CD14-positive monocyte (primary cell): ENCODE results near the gene PPP3CA. TPM values are rescaled to one million over a fixed set of nuclear protein-coding genes. Genes with fewer than 3 reads are reported as not detected.

Experiments used
- DNase-seq, 3 donors: peaks; one replicate each; pipeline ENCODE4 v3.0.0-alpha.2; 2011 to 2022
- H2AFZ ChIP-seq: 2 replicates; pipeline ENCODE4 v1.6.0; 2012; ENCODE audit warnings: mild to moderate bottlenecking, low read depth, low read length, inconsistent platforms; ENCODE audit not compliant: insufficient read depth, poor library complexity, severe bottlenecking
- H3K27ac ChIP-seq, 2 donors: 1 replicate in 1 of 2; 2 replicates in 1 of 2; pipeline ENCODE4 v1.5.1; 2012 to 2013; ENCODE audit warnings: low read length in 2 of 2, control low read depth in 1 of 2, inconsistent platforms in 1 of 2, low read depth in 1 of 2, mild to moderate bottlenecking in 1 of 2
- H3K27me3 ChIP-seq, 2 donors: one replicate each; pipeline versions ENCODE4 v1.6.0 to v1.6.1; 2011 to 2013; ENCODE audit warnings: low read length in 2 of 2; ENCODE audit not compliant: control insufficient read depth in 2 of 2, insufficient read depth in 2 of 2
- H3K36me3 ChIP-seq, 2 donors: replicated peaks in 1 of 2; 1 replicate in 1 of 2; 2 replicates in 1 of 2; pipeline versions ENCODE4 v1.5.1 to v1.6.1; 2012 to 2013; ENCODE audit warnings: low read length in 2 of 2, control low read depth in 1 of 2, inconsistent platforms in 1 of 2, mild to moderate bottlenecking in 1 of 2; ENCODE audit not compliant: insufficient read depth in 2 of 2, control insufficient read depth in 1 of 2
- H3K4me1 ChIP-seq, 2 donors: 1 replicate in 1 of 2; 2 replicates in 1 of 2; pipeline versions ENCODE4 v1.5.1 to v1.6.1; 2012 to 2013; ENCODE audit warnings: low read length in 2 of 2, control low read depth in 1 of 2, inconsistent platforms in 1 of 2, mild to moderate bottlenecking in 1 of 2, moderate library complexity in 1 of 2; ENCODE audit not compliant: insufficient read depth in 2 of 2, control insufficient read depth in 1 of 2
- H3K4me2 ChIP-seq: replicated peaks from 2 replicates; pipeline ENCODE3; 2012; ENCODE audit warnings: low read length, moderate library complexity, mild to moderate bottlenecking; ENCODE audit not compliant: poor library complexity, severe bottlenecking; ENCODE audit errors: extremely low read depth
- H3K4me3 ChIP-seq, 3 experiments: fragments of 200-600 bp in 1 of 3; sonication (generic) in 1 of 3; replicated peaks in 1 of 3; 1 replicate in 2 of 3; 2 replicates in 1 of 3; pipeline ENCODE4 v1.5.1; 2011 to 2013; ENCODE audit warnings: low read length in 3 of 3, mild to moderate bottlenecking in 3 of 3, control low read depth in 2 of 3, low read depth in 2 of 3, inconsistent platforms in 1 of 3, moderate library complexity in 1 of 3
- H3K79me2 ChIP-seq: 2 replicates; pipeline ENCODE4 v1.6.0; 2012; ENCODE audit warnings: mild to moderate bottlenecking, control low read depth, inconsistent platforms, low read length, moderate library complexity; ENCODE audit not compliant: insufficient read depth
- H3K9ac ChIP-seq: 2 replicates; pipeline ENCODE4 v1.6.0; 2017; ENCODE audit warnings: low read length, mild to moderate bottlenecking; ENCODE audit not compliant: insufficient read depth, poor library complexity, severe bottlenecking
- H3K9me3 ChIP-seq, 2 donors: replicated peaks in 1 of 2; 1 replicate in 1 of 2; 2 replicates in 1 of 2; pipeline versions ENCODE4 v1.5.1 to v1.6.1; 2012 to 2013; ENCODE audit warnings: low read length in 2 of 2, control low read depth in 1 of 2; ENCODE audit not compliant: control insufficient read depth in 1 of 2, insufficient read depth in 1 of 2
- H4K20me1 ChIP-seq: 2 replicates; pipeline ENCODE4 v1.6.0; 2012; ENCODE audit warnings: mild to moderate bottlenecking, low read length, control low read depth, moderate library complexity; ENCODE audit not compliant: insufficient read depth
- H3K27ac Mint-ChIP-seq, 7 donors: one replicate each; pipeline ENCODE4 v1.8.0; 2020; ENCODE audit warnings: mild to moderate bottlenecking in 7 of 7, mixed read lengths in 7 of 7, moderate library complexity in 6 of 7, inconsistent platforms in 2 of 7
- H3K27me3 Mint-ChIP-seq, 3 donors: one replicate each; pipeline ENCODE4 v1.8.0; 2021 to 2022; ENCODE audit warnings: low read depth in 3 of 3, mild to moderate bottlenecking in 3 of 3, mixed read lengths in 3 of 3, moderate library complexity in 3 of 3, inconsistent platforms in 1 of 3
- H3K36me3 Mint-ChIP-seq, 2 donors: one replicate each; pipeline ENCODE4 v1.8.0; 2020; ENCODE audit warnings: mixed read lengths in 2 of 2, inconsistent platforms in 1 of 2, mild to moderate bottlenecking in 1 of 2
- H3K4me1 Mint-ChIP-seq: one replicate; pipeline ENCODE4 v1.8.0; 2020; ENCODE audit warnings: mild to moderate bottlenecking, mixed read lengths
- H3K4me3 Mint-ChIP-seq, 2 donors: one replicate each; pipeline ENCODE4 v1.8.0; 2020; ENCODE audit warnings: mild to moderate bottlenecking in 2 of 2, mixed read lengths in 2 of 2, moderate library complexity in 1 of 2
- H3K9me3 Mint-ChIP-seq, 7 donors: one replicate each; pipeline ENCODE4 v1.8.0; 2020 to 2022; ENCODE audit warnings: mixed read lengths in 7 of 7, mild to moderate bottlenecking in 6 of 7, moderate library complexity in 6 of 7, inconsistent platforms in 2 of 7
- CTCF ChIP-seq: fragments of 200-600 bp; IDR thresholded peaks from one replicate; pipeline ENCODE4 v1.8.0; 2022; ENCODE audit warnings: antibody characterized with exemption, mild to moderate bottlenecking
- WGBS: methylation state at CpG from one replicate; pipeline ENCODE4 v1.1.5; 2013; ENCODE audit warnings: missing lambda C conversion rate; ENCODE audit not compliant: insufficient coverage; 5-methylcytosine and 5-hydroxymethylcytosine counted together
- intact Hi-C, 2 donors: fragments of 100-400 bp; cut with micrococcal nuclease; formaldehyde crosslinking; loops; one replicate each; pipeline versions ENCODE4 v1.15.0 to v1.15.1; 2023
- polyA plus RNA-seq, 3 donors: library from polyadenylated mRNA; depleted of rRNA in 1 of 3; unstranded in 2 of 3; stranded (reverse) in 1 of 3; fragments of 300-500 nt in 2 of 3; fragments of >200 nt in 1 of 3; fragmentation: Illumina TruSeq in 2 of 3; gene quantifications; 1 replicate in 2 of 3; 2 replicates in 1 of 3; pipeline ENCODE4 v1.2.3, GENCODE V29; 2012 to 2021

PPP3CA gene
- polyA plus RNA-seq, 3 donors: 5.1 to 9.7 (median 8.9) TPM

GRCh38 chr4:101355246-101355645, 7.9 kb upstream of the PPP3CA start:
- H3K9ac ChIP-seq: no peak overlapping the region
- H3K27ac Mint-ChIP-seq: no peak overlapping the region
- TF ChIP-seq CTCF: no peak
- WGBS: 100% methylated on average over 1 of the region's 3 CpGs
- H3K36me3 ChIP-seq: no peaks in the 10 kb centered on the region
- H3K27ac ChIP-seq: no peak overlapping the region
- no peak overlapping the region for H3K4me3 Mint-ChIP-seq
- H3K4me1 ChIP-seq: no peaks in the 10 kb centered on the region
- H3K4me3 ChIP-seq: no peak overlapping the region
- H3K9me3 ChIP-seq: no peaks in the 10 kb centered on the region
- no peak overlapping the region for H3K4me2 ChIP-seq
- H3K4me1 Mint-ChIP-seq: peaks cover 7% of the 10 kb centered on the region
- H3K36me3 Mint-ChIP-seq: no peaks in the 10 kb centered on the region
- no peaks in the 10 kb centered on the region for H4K20me1 ChIP-seq
- intact Hi-C loops: no loop called here
- no peak overlapping the region for H2AFZ ChIP-seq
- H3K9me3 Mint-ChIP-seq: peaks cover 0 to 4% (median 0%) of the 10 kb centered on the region in 7 donors
- no peaks in the 10 kb centered on the region for H3K27me3 ChIP-seq
- DNase-seq: no peak
- peaks cover 0 to 4% (median 1%) of the 10 kb centered on the region in 3 donors for H3K27me3 Mint-ChIP-seq
- no peaks in the 10 kb centered on the region for H3K79me2 ChIP-seq

GRCh38 chr4:101349801-101350064, 2.4 kb upstream of the PPP3CA start:
- H3K9me3 Mint-ChIP-seq: peaks cover 0 to 2% (median 0%) of the 10 kb centered on the region in 7 donors
- H3K4me3 Mint-ChIP-seq: no peak overlapping the region
- H3K27ac Mint-ChIP-seq: no peak overlapping the region
- no peak overlapping the region for H3K4me2 ChIP-seq
- no peak overlapping the region for H3K4me3 ChIP-seq
- H4K20me1 ChIP-seq: peaks cover 15% of the 10 kb centered on the region
- no peak for DNase-seq
- H3K27ac ChIP-seq: no peak overlapping the region
- peaks cover 0 to 7% (median 7%) of the 10 kb centered on the region in 3 donors for H3K27me3 Mint-ChIP-seq
- H3K27me3 ChIP-seq: peaks cover 0 to 6% of the 10 kb centered on the region in 2 donors
- H3K4me1 ChIP-seq: peaks cover 23 to 29% of the 10 kb centered on the region in 2 donors
- peaks cover 25% of the 10 kb centered on the region for H3K79me2 ChIP-seq
- no peak for TF ChIP-seq CTCF
- H3K36me3 ChIP-seq: no peaks in the 10 kb centered on the region
- no peaks in the 10 kb centered on the region for H3K9me3 ChIP-seq
- no peak overlapping the region for H2AFZ ChIP-seq
- H3K9ac ChIP-seq: no peak overlapping the region
- H3K4me1 Mint-ChIP-seq: peaks cover 28% of the 10 kb centered on the region
- no CpG with 5 or more reads among the region's 2 CpGs for WGBS
- intact Hi-C loops: loop anchor here (10.0 kb wide), 3 partner anchors 65 to 245 kb away; no protein-coding TSS in a partner anchor
- no peaks in the 10 kb centered on the region for H3K36me3 Mint-ChIP-seq
